Osteocyte (in vitro differentiated cells): ENCODE data around the gene GLIPR2. TPM values are rescaled to one million over a fixed set of nuclear protein-coding genes. Genes with fewer than 3 reads are reported as not detected.

Experiments
- DNase-seq: peaks from one replicate; pipeline ENCODE4 v3.0.0; 2021; ENCODE audit warnings: mixed read lengths; ENCODE audit not compliant: unreplicated experiment; ENCODE audit errors: extremely low spot score
- H3K27ac Mint-ChIP-seq: one replicate; pipeline ENCODE4 v1.8.0; 2021; ENCODE audit warnings: mild to moderate bottlenecking, mixed read lengths; ENCODE audit not compliant: unreplicated experiment
- H3K27me3 Mint-ChIP-seq: one replicate; pipeline ENCODE4 v1.8.0; 2021; ENCODE audit warnings: mixed read lengths; ENCODE audit not compliant: unreplicated experiment
- H3K36me3 Mint-ChIP-seq: one replicate; pipeline ENCODE4 v1.8.0; 2021; ENCODE audit warnings: mixed read lengths; ENCODE audit not compliant: unreplicated experiment
- H3K4me1 Mint-ChIP-seq: one replicate; pipeline ENCODE4 v1.8.0; 2021; ENCODE audit warnings: mixed read lengths; ENCODE audit not compliant: unreplicated experiment
- H3K4me3 Mint-ChIP-seq: one replicate; pipeline ENCODE4 v1.8.0; 2021; ENCODE audit warnings: mild to moderate bottlenecking, moderate library complexity, mixed read lengths; ENCODE audit not compliant: unreplicated experiment
- H3K9me3 Mint-ChIP-seq: one replicate; pipeline ENCODE4 v1.8.0; 2021; ENCODE audit warnings: mixed read lengths; ENCODE audit not compliant: unreplicated experiment
- total RNA-seq: library from RNA; stranded (reverse); gene quantifications from 2 replicates; pipeline ENCODE4 v1.2.1, GENCODE V29; 2021
- TF ChIP-seq, protein P1 (sequence below): fragments of 200-600 bp; sonication (generic); IDR thresholded peaks from 2 replicates; pipeline ENCODE4 v1.5.0; 2021; ENCODE audit warnings: antibody characterized with exemption, mild to moderate bottlenecking, moderate library complexity

The GLIPR2 gene
- total RNA-seq, 1 donor from 2014 or later = 30.6 TPM

DNA sequence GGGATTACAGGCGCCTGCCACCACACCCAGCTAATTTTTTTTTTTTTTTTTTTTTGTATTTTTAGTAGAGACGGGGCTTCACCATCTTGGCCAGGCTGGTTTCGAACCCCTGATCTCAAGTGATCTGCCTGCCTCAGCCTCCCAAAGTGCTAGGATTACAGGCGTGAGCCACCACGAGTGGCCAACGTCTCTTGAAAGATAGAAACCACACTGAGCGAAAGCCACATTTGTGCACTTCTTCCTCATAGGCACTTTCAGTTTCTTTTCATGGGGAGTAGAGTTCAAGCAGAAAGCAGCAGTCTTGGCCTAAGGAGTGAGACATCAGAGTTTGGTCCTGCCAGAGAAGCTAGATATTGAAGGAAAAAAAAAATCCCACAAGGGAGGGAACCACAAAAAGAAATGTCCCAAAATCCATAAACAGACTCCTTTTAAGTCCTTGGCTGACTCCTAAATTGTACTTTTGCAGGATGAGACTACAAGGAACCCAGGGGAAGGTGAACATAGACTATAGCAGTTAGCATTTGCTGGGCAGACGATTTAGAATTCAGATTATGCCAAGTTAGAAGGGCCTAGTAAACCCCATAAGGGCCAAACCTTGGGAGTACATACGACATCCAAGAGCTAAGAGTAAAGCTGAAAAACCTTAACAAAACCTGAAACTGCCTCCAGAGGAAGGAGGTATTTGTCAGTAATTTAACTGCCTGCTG lies 43.9 kb upstream of the GLIPR2 start:
- TF ChIP-seq, protein P1, sequence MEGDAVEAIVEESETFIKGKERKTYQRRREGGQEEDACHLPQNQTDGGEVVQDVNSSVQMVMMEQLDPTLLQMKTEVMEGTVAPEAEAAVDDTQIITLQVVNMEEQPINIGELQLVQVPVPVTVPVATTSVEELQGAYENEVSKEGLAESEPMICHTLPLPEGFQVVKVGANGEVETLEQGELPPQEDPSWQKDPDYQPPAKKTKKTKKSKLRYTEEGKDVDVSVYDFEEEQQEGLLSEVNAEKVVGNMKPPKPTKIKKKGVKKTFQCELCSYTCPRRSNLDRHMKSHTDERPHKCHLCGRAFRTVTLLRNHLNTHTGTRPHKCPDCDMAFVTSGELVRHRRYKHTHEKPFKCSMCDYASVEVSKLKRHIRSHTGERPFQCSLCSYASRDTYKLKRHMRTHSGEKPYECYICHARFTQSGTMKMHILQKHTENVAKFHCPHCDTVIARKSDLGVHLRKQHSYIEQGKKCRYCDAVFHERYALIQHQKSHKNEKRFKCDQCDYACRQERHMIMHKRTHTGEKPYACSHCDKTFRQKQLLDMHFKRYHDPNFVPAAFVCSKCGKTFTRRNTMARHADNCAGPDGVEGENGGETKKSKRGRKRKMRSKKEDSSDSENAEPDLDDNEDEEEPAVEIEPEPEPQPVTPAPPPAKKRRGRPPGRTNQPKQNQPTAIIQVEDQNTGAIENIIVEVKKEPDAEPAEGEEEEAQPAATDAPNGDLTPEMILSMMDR = no peak
- DNase-seq = no peak
- Mint-ChIP-seq H3K4me1 (peaks cover 45% of the 10 kb centered on the region), H3K27me3 (no peaks in the 10 kb centered on the region), H3K4me3 (no peak overlapping the region), H3K9me3 (no peaks in the 10 kb centered on the region), H3K27ac (peak overlapping the region; percentile 56), H3K36me3 (peaks cover 12% of the 10 kb centered on the region)

DNA sequence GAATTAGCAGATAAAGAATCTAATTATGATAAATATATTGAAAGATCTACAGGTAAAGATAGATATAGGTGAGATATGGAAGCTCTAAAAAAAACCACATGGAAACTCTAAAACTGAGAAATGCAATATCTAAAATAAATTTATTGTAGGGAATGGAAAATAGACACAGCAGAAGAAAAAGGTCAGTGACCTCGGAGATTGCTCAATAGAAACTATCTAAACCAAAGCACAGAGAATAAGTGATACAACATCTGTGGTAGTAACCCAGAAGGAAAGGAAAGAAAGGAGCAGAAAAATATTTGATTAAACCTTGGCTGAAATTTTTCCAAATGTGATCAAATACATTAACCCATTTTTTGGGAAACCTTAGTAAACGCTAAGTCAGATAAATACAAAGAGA lies 43.1 kb upstream of the GLIPR2 start:
- H3K27me3 Mint-ChIP-seq = no peaks in the 10 kb centered on the region
- DNase-seq = no peak
- H3K9me3 Mint-ChIP-seq = no peaks in the 10 kb centered on the region
- H3K27ac Mint-ChIP-seq = no peak overlapping the region
- H3K4me3 Mint-ChIP-seq = no peak overlapping the region
- H3K36me3 Mint-ChIP-seq = peaks cover 8% of the 10 kb centered on the region
- peaks cover 42% of the 10 kb centered on the region for H3K4me1 Mint-ChIP-seq
- TF ChIP-seq, protein P1 = no peak

DNA sequence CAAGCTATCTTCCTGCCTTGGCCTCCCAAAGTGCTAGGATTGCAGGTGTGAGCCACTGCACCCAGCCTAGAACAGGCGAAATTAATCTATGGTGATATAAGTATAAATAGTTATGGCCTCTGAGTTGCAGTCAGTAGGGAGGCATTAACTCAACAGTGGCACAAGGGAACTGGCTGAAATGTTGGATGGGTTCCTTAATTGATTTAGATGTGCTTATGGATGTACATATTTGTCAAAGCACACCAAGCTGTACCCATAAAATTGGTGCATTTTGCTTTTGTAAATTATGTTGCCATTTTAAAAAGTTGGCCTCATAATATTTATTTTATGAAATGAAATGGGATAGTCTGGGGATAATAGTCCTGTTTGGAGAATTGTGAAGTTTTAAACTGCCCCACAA lies 36.8 kb upstream of the GLIPR2 start:
- H3K36me3 Mint-ChIP-seq = peaks cover 6% of the 10 kb centered on the region
- H3K4me3 Mint-ChIP-seq = no peak overlapping the region
- H3K4me1 Mint-ChIP-seq = peaks cover 46% of the 10 kb centered on the region
- no peaks in the 10 kb centered on the region for H3K9me3 Mint-ChIP-seq
- no peaks in the 10 kb centered on the region for H3K27me3 Mint-ChIP-seq
- H3K27ac Mint-ChIP-seq = no peak overlapping the region
- DNase-seq = no peak
- TF ChIP-seq, protein P1 = no peak

DNA sequence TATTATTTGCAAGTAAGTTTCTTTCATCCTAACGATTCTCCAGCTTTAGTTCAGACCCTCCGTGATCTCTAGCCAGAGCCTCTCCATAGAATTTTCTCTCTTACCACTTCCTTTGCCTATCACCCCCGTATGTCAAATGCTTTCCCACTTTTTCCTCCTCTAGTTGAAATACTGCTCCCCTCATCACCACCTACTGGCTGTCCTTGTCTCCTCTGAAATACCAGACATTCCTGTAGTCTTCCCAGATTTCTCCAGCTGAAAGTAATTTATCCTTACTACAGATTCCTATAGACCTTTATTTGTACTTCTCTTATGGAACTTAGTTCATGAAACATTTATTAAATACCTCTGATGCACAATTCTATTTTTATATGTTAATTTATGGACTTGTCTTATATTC lies 36.0 kb upstream of the GLIPR2 start:
- no peak for DNase-seq
- H3K4me3 Mint-ChIP-seq = no peak overlapping the region

More for the DNA sequence above, 36.0 kb upstream of the GLIPR2 start:
- Mint-ChIP-seq H3K36me3 (peaks cover 10% of the 10 kb centered on the region), H3K9me3 (no peaks in the 10 kb centered on the region), H3K4me1 (peaks cover 48% of the 10 kb centered on the region), H3K27me3 (no peaks in the 10 kb centered on the region), H3K27ac (peak overlapping the region; percentile 87)
- TF ChIP-seq, protein P1 = peak; percentile 39
